Panc1 (cell line): ENCODE results near the gene TFF3. TPM values are rescaled to one million over a fixed set of nuclear protein-coding genes. Genes with fewer than 3 reads are reported as not detected.

Experiments
- ATAC-seq: fragments of 200-7000 bp; cut with Tn5 transposase; 2 replicates; pipeline ENCODE4 v1.9.1; 2020; ENCODE audit warnings: mild to moderate bottlenecking, moderate library complexity
- BruUV-seq: library from RNA; stranded (reverse); fragments of 400-500 nt; replicated peaks from 2 replicates; lab custom pipeline; 2021; lab: Mats Ljungman, UMichigan
- CTCF ChIA-PET: fragments of 300-600 bp; sonication (Branson Sonifier 250); formaldehyde crosslinking; loops from one replicate; lab custom pipeline; 2022; ENCODE audit warnings: antibody characterized with exemption; lab: Charles Lee
- POLR2A ChIA-PET: fragments of 300-600 bp; sonication (Branson Sonifier 250); formaldehyde crosslinking; loops from one replicate; lab custom pipeline; 2022; ENCODE audit warnings: antibody characterized with exemption; lab: Charles Lee
- DNase-seq: peaks from one replicate; pipeline ENCODE4 v3.0.0-alpha.2; 2010; ENCODE audit warnings: low read depth, low spot score
- H3K27ac ChIP-seq: 2 replicates; pipeline ENCODE4 v1.5.1; 2011; ENCODE audit warnings: mild to moderate bottlenecking, low read length, inconsistent platforms
- H3K27me3 ChIP-seq: fragments of 200-500 bp; sonication (Bioruptor generic); 2 replicates; pipeline ENCODE4 v1.6.0; 2014; ENCODE audit warnings: low read length, inconsistent platforms; ENCODE audit not compliant: control insufficient read depth, insufficient read depth
- H3K36me3 ChIP-seq: fragments of 200-500 bp; sonication (Bioruptor generic); 2 replicates; pipeline ENCODE4 v1.5.1; 2014; ENCODE audit warnings: inconsistent platforms, mild to moderate bottlenecking, low read length, moderate library complexity; ENCODE audit not compliant: control insufficient read depth, insufficient read depth
- H3K4me1 ChIP-seq: 2 replicates; pipeline ENCODE4 v1.5.1; 2011; ENCODE audit warnings: inconsistent platforms, mild to moderate bottlenecking, low read length, moderate library complexity; ENCODE audit not compliant: control insufficient read depth, insufficient read depth
- H3K4me3 ChIP-seq, 2 experiments: 2 replicates each; pipeline ENCODE4 v1.5.1; 2011 to 2012; ENCODE audit warnings: low read depth in 2 of 2, low read length in 2 of 2, mild to moderate bottlenecking in 2 of 2, inconsistent platforms in 1 of 2, moderate library complexity in 1 of 2
- H3K9me3 ChIP-seq: fragments of 200-500 bp; sonication (Bioruptor generic); 2 replicates; pipeline ENCODE4 v1.5.1; 2014; ENCODE audit warnings: low read depth, mild to moderate bottlenecking, inconsistent platforms, low read length, moderate library complexity; ENCODE audit not compliant: control insufficient read depth, insufficient read depth
- POLR2AphosphoS5 ChIP-seq: IDR thresholded peaks from 2 replicates; pipeline ENCODE4 v1.6.1; 2012; ENCODE audit warnings: mild to moderate bottlenecking, low read depth, low read length, moderate library complexity
- REST ChIP-seq, 2 experiments: IDR thresholded peaks; 2 replicates each; pipeline ENCODE4 v1.6.1; 2011 to 2012; ENCODE audit warnings: low read depth in 2 of 2, control low read depth in 1 of 2, low read length in 1 of 2, mild to moderate bottlenecking in 1 of 2, moderate library complexity in 1 of 2; ENCODE audit not compliant: insufficient read depth in 1 of 2
- SIN3A ChIP-seq: IDR thresholded peaks from 2 replicates; pipeline ENCODE4 v1.6.1; 2012; ENCODE audit warnings: low read depth, mild to moderate bottlenecking, low read length, moderate library complexity, borderline replicate concordance; ENCODE audit not compliant: insufficient read depth
- TCF7L2 ChIP-seq: IDR thresholded peaks from 2 replicates; pipeline ENCODE4 v1.6.1; 2011; ENCODE audit warnings: mild to moderate bottlenecking, low read depth, low read length, inconsistent platforms
- in situ Hi-C: cut with HindIII; loops from 2 replicates; pipeline ENCODE4 v1.10.0; 2016; ENCODE audit warnings: low sequenced_read_pairs, low pct_unique_long_range_greater_than_20kb
- intact Hi-C: fragments of 100-400 bp; cut with micrococcal nuclease; formaldehyde crosslinking; loops from one replicate; pipeline ENCODE4 v1.10.0; 2022; ENCODE audit not compliant: unreplicated experiment
- total RNA-seq: library from RNA; stranded (reverse); gene quantifications from one replicate; pipeline ENCODE4 v1.2.1, GENCODE V29; 2021; ENCODE audit not compliant: unreplicated experiment
- TF ChIP-seq, protein P1 (sequence below): fragments of 450-650 bp; IDR thresholded peaks from 2 replicates; pipeline ENCODE4 v1.5.1; 2017; ENCODE audit warnings: mild to moderate bottlenecking

The TFF3 gene
- total RNA-seq, 1 experiment from 2014 or later, result 8.9 TPM

DNA sequence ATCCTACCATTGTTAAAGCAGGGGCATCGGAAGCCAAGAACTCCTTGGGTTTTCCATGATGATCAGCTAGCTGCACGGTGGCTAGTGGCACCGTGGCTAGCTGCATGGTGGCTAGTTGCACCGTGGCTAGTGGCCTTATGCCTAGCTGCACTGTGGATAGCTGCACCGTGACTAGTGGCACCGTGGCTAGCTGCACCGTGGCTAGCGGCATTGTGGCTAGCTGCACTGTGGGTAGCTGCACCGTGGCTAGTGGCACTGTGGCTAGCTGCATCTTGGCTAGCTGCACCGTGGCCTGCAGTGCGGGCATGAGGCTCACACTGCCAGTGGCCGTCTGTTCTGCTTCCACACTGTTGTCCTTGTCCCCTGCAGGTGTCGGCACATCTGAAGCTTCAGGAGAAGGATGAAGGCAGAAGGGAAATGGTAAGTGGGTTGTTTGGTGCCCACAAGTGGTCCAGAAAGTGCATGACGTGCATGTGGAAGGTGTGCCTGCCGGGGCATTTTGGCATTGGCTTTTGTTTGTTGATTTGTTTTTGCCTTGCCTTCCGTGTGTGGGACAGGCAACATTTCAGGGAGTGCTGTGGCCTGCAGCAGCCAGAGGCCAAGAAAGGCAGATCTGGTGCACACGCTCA lies 38.6 kb downstream of the TFF3 start:
- POLR2A ChIA-PET, result no interaction called here
- CTCF ChIA-PET, result no interaction called here
- no peaks in the 10 kb centered on the region for H3K36me3 ChIP-seq
- peaks cover 7% of the 10 kb centered on the region for H3K4me1 ChIP-seq
- no peak for ATAC-seq
- no TSS peak for BruUV-seq
- no peak overlapping the region for H3K4me3 ChIP-seq
- no peak overlapping the region for H3K27ac ChIP-seq
- intact Hi-C loops (no loop called here), in situ Hi-C loops (no loop called here)
- H3K27me3 ChIP-seq, result no peaks in the 10 kb centered on the region
- no peak for DNase-seq
- no peaks in the 10 kb centered on the region for H3K9me3 ChIP-seq
- no peak for TF ChIP-seq REST (IDR thresholded peaks at IDR 0.05; ENCODE audit: insufficient read depth in 1 of 2, low read depth in 2 of 2, low read length in 1 of 2)
- no peak for TF ChIP-seq SIN3A
- TF ChIP-seq, protein P1, sequence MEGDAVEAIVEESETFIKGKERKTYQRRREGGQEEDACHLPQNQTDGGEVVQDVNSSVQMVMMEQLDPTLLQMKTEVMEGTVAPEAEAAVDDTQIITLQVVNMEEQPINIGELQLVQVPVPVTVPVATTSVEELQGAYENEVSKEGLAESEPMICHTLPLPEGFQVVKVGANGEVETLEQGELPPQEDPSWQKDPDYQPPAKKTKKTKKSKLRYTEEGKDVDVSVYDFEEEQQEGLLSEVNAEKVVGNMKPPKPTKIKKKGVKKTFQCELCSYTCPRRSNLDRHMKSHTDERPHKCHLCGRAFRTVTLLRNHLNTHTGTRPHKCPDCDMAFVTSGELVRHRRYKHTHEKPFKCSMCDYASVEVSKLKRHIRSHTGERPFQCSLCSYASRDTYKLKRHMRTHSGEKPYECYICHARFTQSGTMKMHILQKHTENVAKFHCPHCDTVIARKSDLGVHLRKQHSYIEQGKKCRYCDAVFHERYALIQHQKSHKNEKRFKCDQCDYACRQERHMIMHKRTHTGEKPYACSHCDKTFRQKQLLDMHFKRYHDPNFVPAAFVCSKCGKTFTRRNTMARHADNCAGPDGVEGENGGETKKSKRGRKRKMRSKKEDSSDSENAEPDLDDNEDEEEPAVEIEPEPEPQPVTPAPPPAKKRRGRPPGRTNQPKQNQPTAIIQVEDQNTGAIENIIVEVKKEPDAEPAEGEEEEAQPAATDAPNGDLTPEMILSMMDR, result no peak
- TF ChIP-seq POLR2AphosphoS5, result no peak
- no peak for TF ChIP-seq TCF7L2

GRCh38 chr21:42276076-42276475 lies 39.1 kb downstream of the TFF3 start:
- H3K27me3 ChIP-seq, result no peaks in the 10 kb centered on the region
- no peaks in the 10 kb centered on the region for H3K9me3 ChIP-seq
- TF ChIP-seq REST (IDR thresholded peaks at IDR 0.05; ENCODE audit: insufficient read depth in 1 of 2, low read depth in 2 of 2, low read length in 1 of 2) (no peak), POLR2AphosphoS5 (peak; percentile 44; the same call in 1 of the 2 replicates), TCF7L2 (peak; percentile 85), SIN3A (no peak)
- H3K27ac ChIP-seq, result no peak overlapping the region
- no TSS peak for BruUV-seq
- in situ Hi-C loops (no loop called here), intact Hi-C loops (no loop called here)
- H3K4me3 ChIP-seq, result no peak overlapping the region
- no peaks in the 10 kb centered on the region for H3K36me3 ChIP-seq
- POLR2A ChIA-PET, result no interaction called here
- DNase-seq, result no peak
- peak; percentile 67 for ATAC-seq
- peaks cover 7% of the 10 kb centered on the region for H3K4me1 ChIP-seq
- CTCF ChIA-PET, result no interaction called here
